Femur (tissue), 1 donor: Measurements from ENCODE around the gene MRPL22.
"Not testable (repeated sequence)": the region's sequence is repeated elsewhere in the genome, so short reads cannot be mapped to it uniquely, and the experiment has no call there.

Source experiments
- DNase-seq: peaks from one replicate; pipeline ENCODE4 v3.0.0-alpha.2; 2017

MRPL22 gene

GRCh38 chr5:154999865-155000264, 59.0 kb downstream of the MRPL22 start:
- DNase-seq = no peak

- DNase-seq = no peak
These were observed 60.6 kb downstream of the MRPL22 start for GRCh38 chr5:155001523-155001922.

GRCh38 chr5:155002722-155003121, 61.8 kb downstream of the MRPL22 start:
- not testable (repeated sequence) for DNase-seq

GRCh38 chr5:155004138-155004744, 63.4 kb downstream of the MRPL22 start:
- DNase-seq = no peak

- not testable (repeated sequence) for DNase-seq
These were observed 65.4 kb downstream of the MRPL22 start for GRCh38 chr5:155006265-155006664.

GRCh38 chr5:155008669-155009068, 67.8 kb downstream of the MRPL22 start:
- DNase-seq = no peak

- no peak for DNase-seq
These were observed 70.0 kb downstream of the MRPL22 start for GRCh38 chr5:155010881-155011280.

- no peak for DNase-seq
These were observed 72.7 kb downstream of the MRPL22 start, which contains the start of gene KIF4B for GRCh38 chr5:155013526-155013925. TSS of gene KIF4B (plus strand) at chr5:155013755. CDS start at chr5:155013860, 105 bp downstream.

GRCh38 chr5:155015239-155015638, 74.4 kb downstream of the MRPL22 start:
- no peak for DNase-seq

- no peak for DNase-seq
These were observed 76.7 kb downstream of the MRPL22 start for GRCh38 chr5:155017610-155018009.
